Upper lobe of right lung (tissue), 1 donor: ENCODE data around the gene RPL18A. TPM values are rescaled to one million over a fixed set of nuclear protein-coding genes. Genes with fewer than 3 reads are reported as not detected.
"Not testable (repeated sequence)": the region's sequence is repeated elsewhere in the genome, so short reads cannot be mapped to it uniquely, and the experiment has no call there.

Source experiments
- ATAC-seq: fragments of 200-7000 bp; cut with Tn5 transposase; one replicate; pipeline ENCODE4 v1.9.1; 2020; ENCODE audit warnings: mild to moderate bottlenecking, moderate library complexity
- DNase-seq: peaks from one replicate; pipeline ENCODE4 v3.0.0-alpha.2; 2020
- H3K27ac ChIP-seq: fragments of 200-600 bp; one replicate; pipeline ENCODE4 v1.8.0; 2022
- H3K27me3 ChIP-seq: fragments of 200-600 bp; one replicate; pipeline ENCODE4 v1.8.0; 2022; ENCODE audit warnings: mild to moderate bottlenecking
- H3K36me3 ChIP-seq: fragments of 200-600 bp; one replicate; pipeline ENCODE4 v1.8.0; 2022
- H3K4me1 ChIP-seq: fragments of 200-600 bp; one replicate; pipeline ENCODE4 v1.8.0; 2022
- H3K4me3 ChIP-seq: fragments of 200-600 bp; one replicate; pipeline ENCODE4 v1.8.0; 2022; ENCODE audit warnings: mild to moderate bottlenecking
- H3K9me3 ChIP-seq: fragments of 200-600 bp; one replicate; pipeline ENCODE4 v1.8.0; 2022
- intact Hi-C: fragments of 100-400 bp; cut with DNase I; formaldehyde crosslinking; loops from one replicate; pipeline ENCODE4 v1.11.0; 2022
- total RNA-seq: library from RNA; stranded (reverse); fragmentation: NEBNext Ultra II Directional; extraction: Animal tissue kit (Norgen Biotek cat#: 25700); gene quantifications from one replicate; pipeline ENCODE4 v1.2.1, GENCODE V29; 2021
- TF ChIP-seq, protein P1 (sequence below): fragments of 200-600 bp; IDR thresholded peaks from one replicate; pipeline ENCODE4 v1.8.0; 2022; ENCODE audit warnings: antibody characterized with exemption
- donor health status: DM: no; HTN: yes; CAD: no; lungs with severe emphysema.

The RPL18A gene
- total RNA-seq, 1 donor from 2014 or later = 1,315 TPM

DNA sequence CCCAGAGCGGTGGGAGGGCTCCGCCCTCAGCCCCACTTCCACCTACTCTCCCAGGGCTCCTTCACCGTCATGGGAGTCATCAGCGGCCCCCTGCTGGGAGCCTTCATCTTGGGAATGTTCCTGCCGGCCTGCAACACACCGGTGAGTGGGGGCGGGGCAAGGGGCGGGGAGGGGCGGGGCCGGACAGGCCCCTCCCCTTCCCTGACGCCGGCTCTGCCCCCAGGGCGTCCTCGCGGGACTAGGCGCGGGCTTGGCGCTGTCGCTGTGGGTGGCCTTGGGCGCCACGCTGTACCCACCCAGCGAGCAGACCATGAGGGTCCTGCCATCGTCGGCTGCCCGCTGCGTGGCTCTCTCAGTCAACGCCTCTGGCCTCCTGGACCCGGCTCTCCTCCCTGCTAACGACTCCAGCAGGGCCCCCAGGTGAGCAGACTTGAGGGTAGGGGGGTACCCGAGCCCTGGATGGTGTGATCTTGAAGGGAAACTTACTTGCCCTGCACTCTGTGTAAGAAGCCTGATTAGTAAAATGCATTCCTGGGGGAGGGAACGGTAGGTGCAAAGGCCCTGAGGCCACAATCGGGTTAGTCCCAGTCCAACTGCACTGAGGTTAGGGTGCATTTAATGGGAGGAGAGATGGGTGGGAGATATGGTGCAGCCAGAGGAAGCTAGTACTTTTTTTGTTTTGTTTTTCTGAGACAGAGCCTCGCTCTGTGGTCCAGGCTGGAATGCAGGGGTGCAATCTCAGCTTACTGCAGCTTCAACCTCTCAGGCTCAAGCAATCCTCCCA, 24.1 kb downstream of the RPL18A start:
- no peaks in the 10 kb centered on the region for H3K4me1 ChIP-seq
- DNase-seq = no peak
- H3K27me3 ChIP-seq = peaks cover 8% of the 10 kb centered on the region
- no peak overlapping the region for H3K27ac ChIP-seq
- H3K36me3 ChIP-seq = no peaks in the 10 kb centered on the region
- ATAC-seq = peak; percentile 26
- no peaks in the 10 kb centered on the region for H3K9me3 ChIP-seq
- no peak overlapping the region for H3K4me3 ChIP-seq
- intact Hi-C loops = no loop called here
- TF ChIP-seq, protein P1, sequence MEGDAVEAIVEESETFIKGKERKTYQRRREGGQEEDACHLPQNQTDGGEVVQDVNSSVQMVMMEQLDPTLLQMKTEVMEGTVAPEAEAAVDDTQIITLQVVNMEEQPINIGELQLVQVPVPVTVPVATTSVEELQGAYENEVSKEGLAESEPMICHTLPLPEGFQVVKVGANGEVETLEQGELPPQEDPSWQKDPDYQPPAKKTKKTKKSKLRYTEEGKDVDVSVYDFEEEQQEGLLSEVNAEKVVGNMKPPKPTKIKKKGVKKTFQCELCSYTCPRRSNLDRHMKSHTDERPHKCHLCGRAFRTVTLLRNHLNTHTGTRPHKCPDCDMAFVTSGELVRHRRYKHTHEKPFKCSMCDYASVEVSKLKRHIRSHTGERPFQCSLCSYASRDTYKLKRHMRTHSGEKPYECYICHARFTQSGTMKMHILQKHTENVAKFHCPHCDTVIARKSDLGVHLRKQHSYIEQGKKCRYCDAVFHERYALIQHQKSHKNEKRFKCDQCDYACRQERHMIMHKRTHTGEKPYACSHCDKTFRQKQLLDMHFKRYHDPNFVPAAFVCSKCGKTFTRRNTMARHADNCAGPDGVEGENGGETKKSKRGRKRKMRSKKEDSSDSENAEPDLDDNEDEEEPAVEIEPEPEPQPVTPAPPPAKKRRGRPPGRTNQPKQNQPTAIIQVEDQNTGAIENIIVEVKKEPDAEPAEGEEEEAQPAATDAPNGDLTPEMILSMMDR = no peak

DNA sequence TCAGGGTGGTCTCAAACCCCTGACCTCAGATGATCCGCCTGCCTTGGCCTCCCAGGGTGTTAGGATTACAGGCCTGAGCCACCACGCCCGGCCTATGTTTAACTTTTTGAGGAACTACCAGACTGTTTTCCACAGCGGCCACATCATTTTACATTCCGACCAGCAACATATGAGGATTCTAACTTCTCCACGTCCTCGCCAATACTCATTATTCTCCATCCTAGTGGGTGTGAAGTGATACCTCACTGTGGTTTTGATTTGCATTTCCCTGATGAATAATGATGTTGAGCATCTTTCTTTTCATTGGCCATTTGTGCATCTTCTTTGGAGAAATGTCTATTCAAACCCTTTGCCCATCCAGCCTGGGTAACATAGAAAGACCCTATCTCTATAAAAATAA, 26.8 kb downstream of the RPL18A start:
- H3K4me1 ChIP-seq = no peaks in the 10 kb centered on the region
- no peaks in the 10 kb centered on the region for H3K9me3 ChIP-seq
- H3K27me3 ChIP-seq = peaks cover 16% of the 10 kb centered on the region
- TF ChIP-seq, protein P1 = no peak
- no peaks in the 10 kb centered on the region for H3K36me3 ChIP-seq
- no peak overlapping the region for H3K27ac ChIP-seq
- intact Hi-C loops = no loop called here
- DNase-seq (no peak), ATAC-seq (no peak)
- no peak overlapping the region for H3K4me3 ChIP-seq

DNA sequence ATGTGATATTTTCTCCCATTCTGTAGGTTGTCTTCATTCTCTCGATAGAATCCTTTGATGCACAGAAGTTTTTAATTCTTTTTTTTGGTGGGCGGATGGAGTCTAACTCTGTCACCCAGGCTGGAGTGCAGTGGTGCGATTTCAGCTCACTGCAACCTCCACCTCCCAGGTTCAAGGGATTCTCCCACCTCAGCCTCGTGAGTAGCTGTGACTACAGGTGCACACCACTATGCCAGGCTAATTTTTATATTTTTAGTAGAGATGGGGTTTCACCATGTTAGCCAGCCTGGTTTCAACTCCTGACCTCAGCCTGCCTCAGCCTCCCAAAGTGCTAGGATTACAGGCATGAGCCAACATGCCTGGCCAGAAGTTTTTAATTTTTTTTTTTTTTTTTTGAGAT, 27.5 kb downstream of the RPL18A start:
- intact Hi-C loops, H3K36me3 ChIP-seq, H3K9me3 ChIP-seq, ATAC-seq, H3K27ac ChIP-seq, H3K4me3 ChIP-seq, DNase-seq, H3K4me1 ChIP-seq: not testable (repeated sequence)
- H3K27me3 ChIP-seq = peaks cover 16% of the 10 kb centered on the region

DNA sequence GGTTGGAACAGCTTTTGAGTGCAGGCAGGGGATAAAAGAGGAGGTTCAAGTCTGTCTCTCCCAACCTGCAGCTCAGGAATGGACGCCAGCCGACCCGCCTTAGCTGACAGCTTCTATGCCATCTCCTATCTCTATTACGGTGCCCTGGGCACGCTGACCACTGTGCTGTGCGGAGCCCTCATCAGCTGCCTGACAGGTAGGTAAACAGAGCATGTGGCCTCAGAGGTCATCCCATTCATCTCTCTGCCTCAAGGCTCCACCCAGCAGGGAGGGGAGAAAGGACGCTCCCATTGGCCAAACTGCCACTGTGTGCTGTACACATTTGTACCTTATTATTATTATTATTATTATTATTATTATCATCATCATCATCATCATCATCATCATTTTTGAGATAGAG, 28.6 kb downstream of the RPL18A start:
- ATAC-seq = no peak
- H3K36me3 ChIP-seq = no peaks in the 10 kb centered on the region
- H3K27me3 ChIP-seq = peaks cover 16% of the 10 kb centered on the region
- no peak overlapping the region for H3K27ac ChIP-seq
- TF ChIP-seq, protein P1 = no peak
- no peaks in the 10 kb centered on the region for H3K9me3 ChIP-seq
- no peak overlapping the region for H3K4me3 ChIP-seq
- intact Hi-C loops = no loop called here
- H3K4me1 ChIP-seq = no peaks in the 10 kb centered on the region
- DNase-seq = no peak

DNA sequence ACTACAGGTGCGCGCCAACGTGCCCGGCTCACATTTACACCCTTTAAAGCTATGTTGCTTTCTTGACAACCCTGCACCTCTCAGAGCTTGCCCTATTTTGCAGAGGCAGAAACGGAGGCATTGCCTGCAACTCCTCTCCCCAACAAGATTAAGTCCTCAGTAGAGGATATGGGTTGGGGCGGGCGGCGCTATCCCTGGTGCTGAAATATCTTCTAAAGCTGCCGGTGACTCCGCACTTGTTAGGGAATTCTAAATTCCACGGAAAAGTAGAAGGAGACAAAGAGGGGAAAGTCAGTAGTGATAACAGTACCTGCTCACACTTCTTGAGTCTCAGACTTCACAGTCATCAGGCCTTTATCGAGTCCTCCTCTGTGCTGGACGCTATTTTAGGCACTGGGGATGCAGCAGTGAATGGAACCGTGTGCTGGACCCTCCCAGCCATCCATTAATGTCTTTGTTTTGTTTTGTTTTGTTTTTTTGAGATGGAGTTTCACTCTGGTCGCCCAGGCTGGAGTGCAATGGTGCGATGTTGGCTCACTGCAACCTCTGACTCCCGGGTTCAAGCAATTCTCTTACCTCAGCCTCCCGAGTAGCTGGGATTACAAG, 30.0 kb downstream of the RPL18A start:
- no peaks in the 10 kb centered on the region for H3K36me3 ChIP-seq
- intact Hi-C loops = no loop called here
- DNase-seq = no peak

DNA sequence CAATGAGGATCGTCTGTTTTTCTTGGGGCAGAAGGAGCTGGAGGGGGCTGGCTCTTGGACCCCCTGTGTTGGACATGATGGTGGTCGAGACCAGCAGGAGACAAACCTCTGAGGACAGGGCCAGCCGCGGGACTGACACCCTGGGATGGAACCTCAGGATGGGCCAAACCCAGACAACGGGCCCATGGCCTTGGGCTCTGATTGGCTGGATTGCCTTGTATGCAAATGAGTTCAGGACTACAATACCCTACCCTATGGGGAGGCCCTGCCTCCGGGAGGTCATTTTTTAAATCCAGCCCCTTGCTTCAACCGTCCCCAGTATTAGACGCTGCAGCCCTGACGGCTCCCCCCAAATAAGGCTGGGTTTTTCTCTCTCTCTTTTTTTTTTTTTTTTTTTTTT, 34.1 kb downstream of the RPL18A start:
- Histone ChIP-seq H3K4me3 (no peak overlapping the region), H3K4me1 (no peaks in the 10 kb centered on the region), H3K27me3 (peaks cover 14% of the 10 kb centered on the region), H3K27ac (no peak overlapping the region), H3K36me3 (no peaks in the 10 kb centered on the region), H3K9me3 (no peaks in the 10 kb centered on the region)
- no peak for DNase-seq
- TF ChIP-seq, protein P1 = no peak
- intact Hi-C loops = no loop called here
- no peak for ATAC-seq

More for the DNA sequence above, 30.0 kb downstream of the RPL18A start:
- Histone ChIP-seq H3K27ac (no peak overlapping the region), H3K9me3 (no peaks in the 10 kb centered on the region), H3K27me3 (peaks cover 8% of the 10 kb centered on the region), H3K4me1 (no peaks in the 10 kb centered on the region), H3K4me3 (no peak overlapping the region)
- TF ChIP-seq, protein P1 = no peak
- peak; percentile 52 for ATAC-seq
